ENCODE results near the gene PARVA. TPM values are rescaled to one million over a fixed set of nuclear protein-coding genes. Genes with fewer than 3 reads are reported as not detected.

The PARVA gene
- total RNA-seq, 4 donors from 2014 or later = 52.9 to 188 (median 66.5) TPM

DNA sequence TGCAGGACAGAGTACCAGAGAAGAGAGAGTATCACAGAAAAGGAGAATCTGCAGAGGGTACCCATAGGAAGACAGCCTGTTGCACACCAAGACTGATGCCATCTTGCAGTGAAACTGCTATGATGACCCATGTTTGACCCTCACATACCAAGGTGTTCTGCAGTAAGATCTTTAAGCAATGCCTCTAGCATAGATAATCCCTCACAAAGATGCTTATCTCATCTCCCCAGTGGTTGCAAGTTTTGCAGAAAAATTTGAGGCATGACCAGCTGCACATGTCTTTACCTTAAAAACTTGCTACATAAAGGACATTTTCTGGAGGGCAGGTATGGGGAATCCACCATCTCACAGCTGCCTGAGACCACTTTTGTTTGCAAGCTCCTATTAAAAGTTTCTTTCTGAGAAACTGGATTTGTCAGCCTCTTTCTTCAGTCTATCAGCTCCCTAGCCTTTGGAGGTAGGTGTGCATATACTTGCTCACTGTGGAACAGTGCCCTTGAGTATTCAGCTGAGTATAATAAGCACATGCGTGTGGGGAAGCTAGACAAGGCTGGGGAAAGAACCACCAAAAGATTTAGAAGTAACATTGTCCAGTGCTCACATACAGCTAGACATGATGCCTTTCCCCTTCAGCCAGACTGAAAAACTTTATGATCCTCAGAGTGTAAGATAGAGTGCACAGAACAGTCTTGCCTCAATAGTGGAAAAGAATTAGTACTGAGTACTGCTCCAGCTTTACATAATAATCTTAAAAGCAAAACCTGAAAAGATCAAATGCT is 196.5 kb downstream of the PARVA start:
- H3K4me1 ChIP-seq = no peaks in the 10 kb centered on the region
- intact Hi-C loops (cut with DNase I; ENCODE audit: low total_unique reads) = no loop called here
- H3K9me3 ChIP-seq = no peaks in the 10 kb centered on the region
- H3K27ac ChIP-seq = no peak overlapping the region
- no peaks in the 10 kb centered on the region for H3K36me3 ChIP-seq
- no peak overlapping the region for H3K4me3 ChIP-seq
- TF ChIP-seq POLR2A (IDR thresholded peaks at IDR 0.05) (no peak), CTCF (IDR thresholded peaks at IDR 0.05) (no peak)
- DNase-seq = no peak
- H3K27me3 ChIP-seq = no peaks in the 10 kb centered on the region

DNA sequence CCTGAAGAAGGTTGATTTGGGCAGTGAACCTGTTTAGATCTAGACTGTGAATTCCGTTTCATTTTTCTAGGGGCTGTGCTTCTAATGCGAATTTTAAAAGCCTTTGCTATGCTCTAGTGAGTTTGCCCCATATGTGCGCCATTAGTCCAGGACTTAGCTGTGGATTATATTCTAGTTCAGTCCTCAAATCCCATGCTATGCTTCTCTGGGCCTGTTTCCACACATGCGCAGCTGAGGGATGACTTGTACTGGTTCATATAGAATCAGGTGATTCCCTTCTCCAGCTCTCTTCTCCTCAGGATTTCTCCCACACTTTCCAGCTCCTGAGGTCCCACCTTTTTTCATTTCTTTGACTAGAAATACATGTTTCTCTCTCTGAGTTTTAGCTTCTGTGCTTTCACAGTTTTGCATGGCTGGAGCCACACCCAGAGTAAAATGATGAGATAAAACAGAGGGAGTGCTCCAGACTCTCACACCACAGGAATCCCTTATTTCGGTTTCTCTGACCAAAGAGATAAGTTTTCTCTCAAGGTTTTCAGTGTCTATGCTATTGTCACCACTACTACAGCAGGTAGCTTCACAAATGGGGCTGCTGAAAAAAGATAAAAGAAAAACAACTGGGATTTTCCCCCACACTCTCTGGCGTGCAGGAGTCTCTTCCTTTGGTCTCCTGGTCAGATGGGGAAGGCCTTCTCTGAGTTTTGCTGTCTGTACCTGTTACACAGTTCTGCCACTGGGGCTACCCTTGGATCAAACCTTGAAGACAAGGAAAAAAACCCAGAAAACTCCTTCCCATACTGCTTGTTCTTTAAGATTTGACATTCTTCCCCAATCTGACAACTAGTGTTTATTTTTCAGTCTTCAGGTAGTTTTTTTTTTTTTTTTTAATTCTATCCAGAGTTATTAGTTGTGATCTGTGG is 200.6 kb downstream of the PARVA start:
- DNase-seq = no peak
- TF ChIP-seq POLR2A (IDR thresholded peaks at IDR 0.05) = no peak
- no peak for TF ChIP-seq CTCF (IDR thresholded peaks at IDR 0.05)

DNA sequence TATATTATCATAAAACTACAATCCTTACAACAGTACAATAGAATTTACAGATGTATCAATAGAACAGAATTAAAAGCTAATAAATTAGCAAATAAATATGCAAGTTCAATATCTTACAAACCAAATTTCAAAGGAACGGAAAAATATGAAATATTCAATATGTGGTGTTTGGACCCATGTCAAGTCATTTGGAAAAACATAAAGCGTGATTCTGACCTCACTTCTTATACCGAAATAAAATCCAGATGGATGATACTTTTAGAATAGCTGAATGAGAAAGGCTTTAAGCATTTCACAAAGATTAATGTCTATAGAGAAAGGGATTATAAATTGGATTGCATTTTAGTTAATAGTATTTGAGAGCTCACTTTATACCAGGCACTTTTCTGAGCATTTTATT is 204.0 kb downstream of the PARVA start:
- Histone ChIP-seq H3K9me3 (no peaks in the 10 kb centered on the region), H3K36me3 (no peaks in the 10 kb centered on the region), H3K4me1 (no peaks in the 10 kb centered on the region), H3K27me3 (no peaks in the 10 kb centered on the region), H3K27ac (no peak overlapping the region), H3K4me3 (no peak overlapping the region)
- intact Hi-C loops (cut with DNase I; ENCODE audit: low total_unique reads) = no loop called here
- no peak for DNase-seq
- no peak for TF ChIP-seq POLR2A (IDR thresholded peaks at IDR 0.05)
- TF ChIP-seq CTCF (IDR thresholded peaks at IDR 0.05) = no peak

More for the DNA sequence above, 200.6 kb downstream of the PARVA start:
- H3K27ac ChIP-seq = no peak overlapping the region
- no peaks in the 10 kb centered on the region for H3K36me3 ChIP-seq
- H3K27me3 ChIP-seq = no peaks in the 10 kb centered on the region
- no peaks in the 10 kb centered on the region for H3K4me1 ChIP-seq
- H3K9me3 ChIP-seq = no peaks in the 10 kb centered on the region
- H3K4me3 ChIP-seq = no peak overlapping the region
- intact Hi-C loops (cut with DNase I; ENCODE audit: low total_unique reads) = no loop called here

DNA sequence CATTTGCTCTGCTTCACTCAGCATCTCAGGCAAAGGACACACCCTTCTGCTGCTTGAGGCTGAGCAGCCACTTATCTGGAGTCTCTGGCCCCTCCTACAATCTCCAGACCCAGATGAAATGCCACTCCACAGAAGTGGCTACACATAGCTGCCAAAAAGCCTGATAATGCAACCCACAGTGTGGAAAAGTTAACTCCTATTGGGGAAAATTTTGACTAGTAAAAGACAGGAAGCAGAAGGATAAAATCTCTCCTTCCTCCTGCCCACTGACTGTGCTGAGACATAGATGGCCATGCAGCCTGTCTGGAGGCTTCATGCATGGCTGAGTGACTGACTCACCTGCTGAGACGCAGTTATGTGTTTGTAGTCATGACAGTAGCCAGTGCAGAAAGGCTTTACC is 204.6 kb downstream of the PARVA start:
- no peaks in the 10 kb centered on the region for H3K9me3 ChIP-seq
- DNase-seq = no peak
- H3K4me1 ChIP-seq = no peaks in the 10 kb centered on the region
- no peak overlapping the region for H3K27ac ChIP-seq
- no peaks in the 10 kb centered on the region for H3K27me3 ChIP-seq
- TF ChIP-seq CTCF (IDR thresholded peaks at IDR 0.05) = no peak
- H3K4me3 ChIP-seq = no peak overlapping the region
- H3K36me3 ChIP-seq = no peaks in the 10 kb centered on the region
- intact Hi-C loops (cut with DNase I; ENCODE audit: low total_unique reads) = no loop called here
